ENCODE data around the gene SETD7.

GRCh38 chr4:139508581-139509237, 47.3 kb downstream of the SETD7 start:
- no peak for TF ChIP-seq EZH2 (IDR thresholded peaks at IDR 0.05; ENCODE audit: borderline replicate concordance, low read length)
- no peak for TF ChIP-seq CTCF (conservative IDR thresholded peaks at IDR 0.05 in 1 of 2, IDR thresholded peaks at IDR 0.05 in 1 of 2; ENCODE audit: extremely low read depth in 1 of 2, insufficient read depth in 1 of 2, low read depth in 1 of 2, low read length in 2 of 2)
